Neutrophil (primary cell): ENCODE measurements around the gene MAPT.
"Not testable (repeated sequence)": the region's sequence is repeated elsewhere in the genome, so short reads cannot be mapped to it uniquely, and the experiment has no call there.

Experiments used
- H3K27ac ChIP-seq: fragments of 200-600 bp; sonication (generic); 2 replicates; pipeline ENCODE4 v1.5.1; 2016; ENCODE audit warnings: mild to moderate bottlenecking, moderate library complexity
- H3K27me3 ChIP-seq: fragments of 200-600 bp; sonication (generic); 2 replicates; pipeline ENCODE4 v1.6.0; 2016; ENCODE audit warnings: mild to moderate bottlenecking
- H3K36me3 ChIP-seq: fragments of 200-600 bp; sonication (generic); 2 replicates; pipeline ENCODE4 v1.5.1; 2017
- H3K4me1 ChIP-seq, 2 experiments: fragments of 200-600 bp in 1 of 2; sonication (generic) in 1 of 2; 1 replicate in 1 of 2; 2 replicates in 1 of 2; pipeline versions ENCODE4 v1.5.1 to v1.6.1; 2013 to 2016; ENCODE audit warnings: low read depth in 1 of 2, low read length in 1 of 2, mild to moderate bottlenecking in 1 of 2, moderate library complexity in 1 of 2; ENCODE audit not compliant: control insufficient read depth in 1 of 2, insufficient read depth in 1 of 2
- H3K4me3 ChIP-seq, 2 experiments: fragments of 200-600 bp in 1 of 2; sonication (generic) in 1 of 2; 1 replicate in 1 of 2; 2 replicates in 1 of 2; pipeline ENCODE4 v1.5.1; 2013 to 2016; ENCODE audit warnings: low read depth in 1 of 2, low read length in 1 of 2, mild to moderate bottlenecking in 1 of 2, moderate library complexity in 1 of 2
- H3K9me3 ChIP-seq: fragments of 200-600 bp; sonication (generic); 2 replicates; pipeline ENCODE4 v1.5.1; 2016
- CTCF ChIP-seq: fragments of 200-600 bp; sonication (generic); IDR thresholded peaks from 2 replicates; pipeline ENCODE4 v1.5.1; 2016; ENCODE audit warnings: antibody characterized with exemption

Gene MAPT

GRCh38 chr17:45907750-45908395 lies 13.5 kb downstream of the MAPT start:
- Histone ChIP-seq H3K4me3 (no peak overlapping the region), H3K27ac (no peak overlapping the region), H3K27me3 (peaks cover 72% of the 10 kb centered on the region), H3K9me3 (no peaks in the 10 kb centered on the region), H3K4me1 (no peaks in the 10 kb centered on the region), H3K36me3 (no peaks in the 10 kb centered on the region)
- no peak for TF ChIP-seq CTCF

- no peaks in the 10 kb centered on the region for H3K4me1 ChIP-seq
- H3K9me3 ChIP-seq, result no peaks in the 10 kb centered on the region
- no peak overlapping the region for H3K4me3 ChIP-seq
- no peaks in the 10 kb centered on the region for H3K36me3 ChIP-seq
- H3K27me3 ChIP-seq, result peaks cover 71% of the 10 kb centered on the region
- TF ChIP-seq CTCF, result no peak
- no peak overlapping the region for H3K27ac ChIP-seq
Observed at GRCh38 chr17:45908460-45908859, 14.1 kb downstream of the MAPT start.

GRCh38 chr17:45908935-45909334 lies 14.6 kb downstream of the MAPT start:
- Histone ChIP-seq H3K27ac (no peak overlapping the region), H3K27me3 (peaks cover 75% of the 10 kb centered on the region), H3K4me1 (no peaks in the 10 kb centered on the region), H3K4me3 (no peak overlapping the region), H3K36me3 (no peaks in the 10 kb centered on the region), H3K9me3 (no peaks in the 10 kb centered on the region)
- TF ChIP-seq CTCF, result no peak

- Histone ChIP-seq H3K27me3 (peaks cover 68% of the 10 kb centered on the region), H3K4me1 (no peaks in the 10 kb centered on the region), H3K9me3 (no peaks in the 10 kb centered on the region), H3K36me3 (no peaks in the 10 kb centered on the region), H3K4me3 (no peak overlapping the region), H3K27ac (no peak overlapping the region)
- no peak for TF ChIP-seq CTCF
Observed at GRCh38 chr17:45910667-45911066, 16.3 kb downstream of the MAPT start.

GRCh38 chr17:45912319-45912718 lies 18.0 kb downstream of the MAPT start:
- H3K4me1 ChIP-seq, result no peaks in the 10 kb centered on the region
- peaks cover 65% of the 10 kb centered on the region for H3K27me3 ChIP-seq

GRCh38 chr17:45913030-45913429 lies 18.7 kb downstream of the MAPT start:
- not testable (repeated sequence) for H3K27ac ChIP-seq, H3K9me3 ChIP-seq, H3K4me3 ChIP-seq, H3K4me1 ChIP-seq, H3K36me3 ChIP-seq
- H3K27me3 ChIP-seq, result peaks cover 60% of the 10 kb centered on the region

More at GRCh38 chr17:45912319-45912718, 18.0 kb downstream of the MAPT start:
- no peaks in the 10 kb centered on the region for H3K36me3 ChIP-seq
- no peaks in the 10 kb centered on the region for H3K9me3 ChIP-seq
- TF ChIP-seq CTCF, result no peak
- no peak overlapping the region for H3K4me3 ChIP-seq
- H3K27ac ChIP-seq, result no peak overlapping the region
